Measurements from ENCODE around the gene QKI. TPM values are rescaled to one million over a fixed set of nuclear protein-coding genes. Genes with fewer than 3 reads are reported as not detected.

QKI gene
- polyA plus RNA-seq, 1 experiment, result 143 TPM

GRCh38 chr6:163533443-163533842, 118.9 kb downstream of the QKI start:
- ChIA-PET POLR2A (no interaction called here), CTCF (interaction anchor here (0.6 to 1.3 kb wide), 4 partner anchors 10 to 422 kb away, joined by 3 read pairs; no protein-coding TSS in a partner anchor)
- Histone ChIP-seq H3K36me3 (ENCODE audit: control insufficient read depth, insufficient read depth, low read length) (no peaks in the 10 kb centered on the region), H3K27me3 (ENCODE audit: control insufficient read depth, insufficient read depth, low read length) (no peaks in the 10 kb centered on the region), H3K4me3 (ENCODE audit: low read depth, low read length) (no peak overlapping the region)
- no peak for TF ChIP-seq CTCF (IDR thresholded peaks at IDR 0.05; ENCODE audit: insufficient read depth, low read depth, low read length)
- DNase-seq (ENCODE audit: low read depth), result peak; percentile 71

- no peaks in the 10 kb centered on the region for H3K27me3 ChIP-seq (ENCODE audit: control insufficient read depth, insufficient read depth, low read length)
- no peak for TF ChIP-seq CTCF (IDR thresholded peaks at IDR 0.05; ENCODE audit: insufficient read depth, low read depth, low read length)
- DNase-seq (ENCODE audit: low read depth), result no peak
- H3K36me3 ChIP-seq (ENCODE audit: control insufficient read depth, insufficient read depth, low read length), result no peaks in the 10 kb centered on the region
- CTCF ChIA-PET, result no interaction called here
- POLR2A ChIA-PET, result no interaction called here
- no peak overlapping the region for H3K4me3 ChIP-seq (ENCODE audit: low read depth, low read length)
These were observed 122.3 kb downstream of the QKI start for GRCh38 chr6:163536770-163537169.

- H3K27me3 ChIP-seq (ENCODE audit: control insufficient read depth, insufficient read depth, low read length), result no peaks in the 10 kb centered on the region
- no peak for DNase-seq (ENCODE audit: low read depth)
- ChIA-PET CTCF (interaction anchor here (2.0 kb wide), 1 partner anchor 12 kb away, joined by 7 read pairs; no protein-coding TSS in a partner anchor), POLR2A (interaction anchor here (0.5 to 0.6 kb wide), 2 partner anchors 8 to 38 kb away, joined by 3 read pairs; no protein-coding TSS in a partner anchor)
- no peaks in the 10 kb centered on the region for H3K36me3 ChIP-seq (ENCODE audit: control insufficient read depth, insufficient read depth, low read length)
- no peak overlapping the region for H3K4me3 ChIP-seq (ENCODE audit: low read depth, low read length)
- TF ChIP-seq CTCF (IDR thresholded peaks at IDR 0.05; ENCODE audit: insufficient read depth, low read depth, low read length), result no peak
These were observed 123.8 kb downstream of the QKI start for GRCh38 chr6:163538331-163538730.

- no peak overlapping the region for H3K4me3 ChIP-seq (ENCODE audit: low read depth, low read length)
These were observed 124.7 kb downstream of the QKI start for GRCh38 chr6:163539101-163539762.

More at GRCh38 chr6:163539101-163539762, 124.7 kb downstream of the QKI start:
- H3K36me3 ChIP-seq (ENCODE audit: control insufficient read depth, insufficient read depth, low read length), result no peaks in the 10 kb centered on the region
- no peak for DNase-seq (ENCODE audit: low read depth)
- TF ChIP-seq CTCF (IDR thresholded peaks at IDR 0.05; ENCODE audit: insufficient read depth, low read depth, low read length), result no peak
- H3K27me3 ChIP-seq (ENCODE audit: control insufficient read depth, insufficient read depth, low read length), result no peaks in the 10 kb centered on the region
- ChIA-PET CTCF (interaction anchor here (0.5 to 2.0 kb wide), 3 partner anchors 12 to 38 kb away, joined by 3 to 7 read pairs (median 6); no protein-coding TSS in a partner anchor), POLR2A (interaction anchor here (0.6 kb wide), 1 partner anchor 9 kb away, joined by 3 read pairs; no protein-coding TSS in a partner anchor)

All from BJ (cell line).